Pulmonary artery endothelial cell (primary cell): ENCODE results near the gene KATNB1. TPM values are rescaled to one million over a fixed set of nuclear protein-coding genes. Genes with fewer than 3 reads are reported as not detected.

Experiments
- DNase-seq: peaks from one replicate; pipeline ENCODE4 v3.0.0-alpha.2; 2011; ENCODE audit warnings: low read depth, low spot score
- total RNA-seq: library from RNA; depleted of rRNA; stranded (reverse); fragments of >200 nt; gene quantifications from 2 replicates; pipeline ENCODE4 v1.2.3, GENCODE V29; 2014

KATNB1 gene
- total RNA-seq, 1 donor from 2014 or later: 25.4 TPM

DNA sequence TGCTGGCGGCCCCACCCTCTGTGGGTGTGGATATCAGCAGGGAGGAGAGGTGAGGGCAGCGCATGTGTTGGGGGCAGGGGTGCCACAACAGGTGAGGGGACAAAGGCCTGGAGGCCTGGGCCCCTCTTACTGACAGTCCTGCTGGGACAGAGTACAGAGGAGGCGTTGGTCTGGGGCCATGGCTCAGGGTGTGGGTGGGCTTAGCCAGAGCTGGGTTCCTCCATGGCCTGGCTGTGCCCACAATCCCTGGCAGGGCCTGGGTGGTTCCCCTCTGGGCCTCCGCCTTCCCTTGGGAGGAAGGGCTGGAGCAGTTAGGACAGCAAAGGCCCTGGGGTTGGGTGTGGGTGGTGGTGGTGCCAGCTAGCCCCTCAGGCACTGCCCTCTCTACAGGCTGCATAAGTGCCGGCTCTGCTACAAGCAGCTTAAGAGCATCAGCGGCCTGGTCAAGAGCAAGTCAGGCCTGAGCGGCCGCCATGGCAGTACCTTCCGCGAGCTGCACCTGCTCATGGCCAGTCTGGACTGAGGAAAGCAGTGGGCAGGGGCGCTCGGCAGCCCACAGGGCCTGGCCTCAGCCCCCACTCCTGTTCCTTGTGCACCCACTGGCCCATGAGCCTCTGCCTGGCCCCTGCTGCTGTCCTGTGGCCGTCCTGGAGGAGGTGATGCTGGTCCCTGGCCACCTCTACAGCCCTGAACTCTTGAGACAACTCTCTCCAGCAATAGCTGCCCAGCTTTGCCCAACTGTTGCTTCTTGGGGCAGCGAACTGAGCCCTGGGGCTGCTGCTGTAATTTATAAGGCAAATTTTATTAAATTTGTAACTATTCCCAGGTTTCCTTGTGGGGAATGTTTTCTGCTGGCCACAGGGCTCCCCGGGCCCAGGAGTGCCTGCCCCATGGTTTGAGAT lies 21.1 kb downstream of the KATNB1 start:
- DNase-seq: no peak

DNA sequence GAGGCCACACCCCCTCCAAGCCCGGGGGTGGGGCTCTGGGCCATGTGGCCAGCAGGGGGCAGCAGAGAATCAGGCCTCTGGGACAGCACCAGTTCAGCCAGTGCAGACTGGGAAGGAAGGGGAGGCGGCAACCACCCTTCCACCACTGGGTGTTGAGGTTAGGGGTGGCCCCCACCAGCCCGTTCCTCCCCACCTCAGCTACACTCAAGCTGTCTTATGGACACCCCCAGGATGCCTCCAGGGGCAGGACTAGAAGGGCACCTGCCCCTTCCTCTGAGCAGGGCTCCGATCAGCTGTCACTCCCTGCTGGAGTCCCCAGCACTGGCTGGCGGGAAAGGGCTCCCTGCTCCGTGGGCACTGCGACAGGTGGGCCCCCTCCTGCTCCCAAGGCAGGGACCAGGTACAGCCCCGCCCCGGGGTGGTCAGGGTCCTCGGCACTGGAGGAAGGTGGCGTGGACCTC lies 21.8 kb downstream of the KATNB1 start:
- DNase-seq: no peak

DNA sequence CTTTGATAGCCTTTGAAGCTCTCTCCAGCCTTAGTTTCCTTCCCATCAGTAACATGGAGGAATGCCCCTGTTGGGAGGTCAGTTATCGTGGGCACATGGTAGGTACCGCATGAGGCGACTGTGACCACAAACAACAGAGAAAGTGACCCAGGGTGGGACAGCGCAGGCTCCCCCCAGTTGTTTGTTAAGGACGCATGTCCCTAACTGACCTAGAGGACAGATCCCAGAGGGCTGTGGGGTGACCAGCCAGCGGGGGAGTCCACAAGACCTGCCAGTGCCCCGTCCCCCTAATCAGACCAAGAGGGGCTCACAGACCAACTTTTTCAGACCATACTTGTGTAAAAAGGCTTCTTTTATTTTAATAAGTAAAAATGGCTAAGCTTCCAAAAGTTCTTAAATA lies 22.3 kb downstream of the KATNB1 start:
- no peak for DNase-seq

DNA sequence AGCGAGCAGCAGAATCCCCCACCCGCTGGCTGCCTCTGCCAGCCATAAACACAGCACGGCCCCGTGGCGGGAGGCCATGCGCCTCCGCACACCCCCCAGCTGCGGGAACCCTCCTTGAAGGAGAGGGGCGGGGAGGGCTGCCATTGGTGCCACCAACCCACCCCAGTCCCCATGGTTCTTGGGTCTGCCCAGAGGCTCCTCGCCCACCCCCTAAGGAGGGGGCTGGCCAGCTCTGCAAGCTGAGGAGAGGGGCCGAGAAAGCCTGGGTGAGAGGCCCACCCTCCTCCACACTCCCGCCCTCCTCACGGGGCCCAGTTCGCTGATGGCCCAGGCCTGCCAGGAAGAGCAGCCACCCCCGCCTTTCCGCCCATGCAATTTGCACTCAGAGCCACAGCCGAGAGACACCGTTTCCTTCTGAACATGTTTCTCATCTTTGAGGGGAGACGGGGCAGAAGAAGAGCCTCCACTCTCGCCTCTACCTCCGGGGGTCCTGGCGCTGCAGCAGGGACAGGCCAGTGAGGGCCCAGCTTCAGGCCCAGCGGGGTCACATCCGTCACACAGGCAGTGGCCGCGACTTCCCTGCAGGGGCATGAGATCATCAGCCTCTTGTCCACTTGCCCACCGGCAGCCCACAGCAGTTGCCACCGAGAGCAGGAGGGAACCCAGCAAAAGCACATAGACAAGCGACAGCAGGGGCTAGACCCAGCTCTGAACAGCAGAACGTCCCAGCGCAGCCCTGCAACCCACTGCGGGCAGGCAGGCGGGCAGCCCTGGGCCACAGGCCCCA lies 23.0 kb downstream of the KATNB1 start:
- no peak for DNase-seq

DNA sequence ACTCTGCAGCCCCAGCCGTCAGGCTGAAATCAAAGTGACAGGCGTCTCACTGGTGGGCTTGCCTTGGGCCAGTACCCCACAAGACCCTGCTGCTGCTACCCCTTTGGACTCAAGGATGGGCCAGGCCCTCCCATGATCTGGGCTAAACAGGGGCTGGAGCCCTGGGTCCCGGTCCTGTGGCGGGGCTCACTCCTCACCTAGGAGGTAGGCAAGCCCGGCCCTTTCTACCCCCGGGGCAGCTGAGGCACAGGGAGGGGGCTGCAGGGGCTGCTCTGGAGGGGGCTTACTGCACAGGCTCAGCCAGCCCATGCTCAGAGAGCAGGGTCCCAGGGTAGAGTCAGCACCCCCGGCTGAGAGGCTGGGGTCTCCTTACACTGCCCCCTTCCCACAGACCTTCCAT lies 23.6 kb downstream of the KATNB1 start:
- DNase-seq: no peak

DNA sequence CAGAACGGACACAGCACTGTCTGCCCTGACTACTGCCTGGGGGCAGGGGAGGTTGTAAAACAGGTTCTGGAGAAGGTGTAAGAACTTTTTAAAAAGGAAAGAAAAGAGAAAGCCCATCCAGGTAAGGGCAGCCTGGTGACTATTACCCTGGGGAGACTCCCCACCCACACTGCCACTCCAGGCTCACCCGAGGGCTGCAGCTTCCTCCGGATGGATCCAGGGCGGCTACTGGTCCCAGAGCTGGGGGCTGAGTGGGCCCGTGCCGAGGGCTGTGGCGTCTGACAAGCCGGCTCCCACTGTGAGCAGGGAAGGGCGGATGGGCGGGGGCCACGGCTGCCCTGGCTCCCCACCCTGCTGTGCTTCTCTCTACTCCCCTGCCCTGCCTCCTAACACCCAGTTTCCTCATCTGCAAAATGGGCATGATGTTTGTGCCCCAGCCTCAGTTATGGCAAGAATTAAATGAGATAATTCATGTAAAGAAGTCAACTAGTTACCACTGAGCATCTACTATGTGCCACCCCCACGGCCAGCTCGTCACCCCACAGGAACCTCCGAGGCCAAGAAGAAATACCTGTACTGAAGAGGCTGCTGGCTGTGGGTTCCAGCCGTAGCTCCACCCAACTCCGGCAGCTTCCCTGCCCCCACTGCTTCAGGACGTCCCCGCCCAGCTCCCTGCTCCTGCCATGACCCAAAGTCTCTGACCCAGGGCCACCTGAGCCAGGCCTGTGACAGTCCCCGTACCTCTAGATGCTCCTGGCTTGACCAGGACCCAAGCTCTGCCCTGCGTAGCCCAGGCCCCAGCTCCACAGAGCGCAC lies 24.2 kb downstream of the KATNB1 start:
- DNase-seq: no peak

DNA sequence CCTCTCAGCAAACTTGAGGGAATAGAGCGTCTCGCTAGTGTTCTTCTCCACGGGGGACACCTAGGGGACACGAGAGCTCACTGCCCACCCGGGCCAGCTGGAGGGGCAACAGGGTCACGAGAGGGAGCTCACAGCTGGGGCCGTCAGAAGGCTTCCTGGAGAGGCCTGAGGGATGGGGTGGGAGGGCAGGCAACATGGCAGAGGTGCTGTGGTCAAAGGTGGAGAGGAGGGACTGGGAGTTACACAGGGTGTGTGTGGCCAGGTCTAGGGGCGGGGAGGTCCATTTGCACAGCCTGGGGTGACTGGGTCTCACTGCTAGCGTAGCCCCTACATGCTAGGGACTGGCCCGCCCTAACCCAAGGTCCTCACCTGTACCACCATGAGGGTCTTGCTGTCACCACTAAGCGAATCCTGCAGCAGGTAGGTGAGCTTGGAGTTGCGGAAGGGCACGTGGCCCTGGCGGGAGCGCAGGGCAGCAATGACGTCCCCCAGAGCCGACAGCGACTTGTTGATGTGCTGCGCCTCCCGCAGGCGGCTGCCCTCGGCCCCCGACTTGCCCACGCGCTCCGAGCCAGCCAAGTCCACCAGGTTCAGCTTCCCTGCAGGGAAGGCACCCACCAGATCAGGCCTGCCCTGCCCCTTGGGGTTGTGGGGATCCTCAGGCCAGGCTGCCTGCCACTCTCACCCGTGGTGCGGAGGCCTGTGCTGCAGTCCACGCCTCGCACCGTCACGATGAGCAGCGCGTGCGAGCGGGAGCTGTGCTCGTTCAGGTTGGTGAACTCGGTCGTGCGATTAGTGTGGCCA lies 25.0 kb downstream of the KATNB1 start:
- DNase-seq: no peak

DNA sequence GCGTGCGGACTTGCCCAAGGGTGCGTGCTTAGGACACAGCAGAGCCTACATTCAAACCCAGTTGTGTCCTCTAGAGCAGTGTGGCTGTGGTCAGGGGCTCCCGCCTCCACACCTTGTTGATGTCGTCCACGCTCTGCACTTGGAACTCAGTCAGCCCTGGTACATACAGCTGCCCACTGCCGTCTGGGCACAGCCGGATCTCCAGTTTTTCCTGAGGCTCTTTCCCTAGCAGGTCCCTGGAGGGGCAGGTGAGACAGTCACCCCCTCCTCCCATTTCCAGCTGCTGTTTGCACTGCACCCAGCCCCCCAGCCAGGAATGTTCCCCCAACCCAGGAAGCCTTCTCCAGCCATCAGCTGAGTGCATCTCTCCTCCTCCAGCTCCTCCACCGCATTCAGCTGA lies 25.7 kb downstream of the KATNB1 start:
- DNase-seq: no peak

DNA sequence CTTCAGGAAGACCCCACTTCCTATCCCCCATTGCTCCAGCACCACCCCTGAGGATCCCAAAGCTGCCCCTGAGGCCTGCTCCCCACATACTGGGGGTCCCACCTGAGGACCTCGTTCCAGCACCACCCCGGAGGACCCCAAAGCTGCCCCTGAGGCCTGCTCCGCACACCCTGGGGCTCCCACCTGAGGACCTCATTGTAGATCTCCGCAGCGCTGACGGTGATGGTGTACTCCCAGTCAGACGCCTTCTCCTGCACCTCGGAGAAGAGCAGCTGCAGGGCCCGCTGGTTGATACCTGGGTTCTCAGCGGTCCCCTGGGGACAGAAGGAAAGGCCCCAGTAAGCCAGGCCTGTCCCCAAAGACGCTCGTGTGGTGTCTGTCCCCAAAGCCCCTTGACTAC lies 26.4 kb downstream of the KATNB1 start:
- no peak for DNase-seq

DNA sequence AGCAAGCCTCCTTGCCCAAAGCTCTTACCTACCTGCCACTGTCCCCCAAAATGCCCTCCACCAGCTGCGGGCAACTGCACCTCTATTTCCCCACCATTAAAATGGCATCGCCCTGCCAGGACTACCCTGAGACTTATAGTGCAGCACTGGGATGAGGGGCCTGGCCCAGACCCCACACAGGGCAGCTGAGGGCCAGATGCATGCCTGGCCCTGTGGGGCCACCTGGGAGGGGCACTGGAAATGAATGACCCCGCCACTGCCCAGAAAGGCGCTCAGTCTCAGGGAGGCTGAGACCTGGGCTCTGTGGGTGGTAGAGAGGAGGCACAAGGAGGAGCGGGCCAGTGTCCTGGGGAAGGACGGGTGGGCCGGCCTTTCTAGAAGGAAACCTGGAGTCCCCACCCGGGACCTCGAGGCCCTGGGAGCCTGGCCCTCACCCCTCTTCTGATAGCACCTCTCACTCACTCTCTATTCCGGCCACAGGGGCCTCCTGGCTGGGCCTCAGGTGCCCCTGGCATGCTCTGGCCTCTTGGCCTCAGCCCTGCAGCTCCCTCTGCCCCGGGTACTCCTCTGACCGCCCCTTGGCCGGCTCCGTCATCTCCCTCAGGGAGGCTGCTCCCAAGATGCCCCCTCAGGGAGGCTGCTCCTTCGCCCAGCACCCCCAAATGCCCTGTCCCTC lies 26.9 kb downstream of the KATNB1 start:
- no peak for DNase-seq

DNA sequence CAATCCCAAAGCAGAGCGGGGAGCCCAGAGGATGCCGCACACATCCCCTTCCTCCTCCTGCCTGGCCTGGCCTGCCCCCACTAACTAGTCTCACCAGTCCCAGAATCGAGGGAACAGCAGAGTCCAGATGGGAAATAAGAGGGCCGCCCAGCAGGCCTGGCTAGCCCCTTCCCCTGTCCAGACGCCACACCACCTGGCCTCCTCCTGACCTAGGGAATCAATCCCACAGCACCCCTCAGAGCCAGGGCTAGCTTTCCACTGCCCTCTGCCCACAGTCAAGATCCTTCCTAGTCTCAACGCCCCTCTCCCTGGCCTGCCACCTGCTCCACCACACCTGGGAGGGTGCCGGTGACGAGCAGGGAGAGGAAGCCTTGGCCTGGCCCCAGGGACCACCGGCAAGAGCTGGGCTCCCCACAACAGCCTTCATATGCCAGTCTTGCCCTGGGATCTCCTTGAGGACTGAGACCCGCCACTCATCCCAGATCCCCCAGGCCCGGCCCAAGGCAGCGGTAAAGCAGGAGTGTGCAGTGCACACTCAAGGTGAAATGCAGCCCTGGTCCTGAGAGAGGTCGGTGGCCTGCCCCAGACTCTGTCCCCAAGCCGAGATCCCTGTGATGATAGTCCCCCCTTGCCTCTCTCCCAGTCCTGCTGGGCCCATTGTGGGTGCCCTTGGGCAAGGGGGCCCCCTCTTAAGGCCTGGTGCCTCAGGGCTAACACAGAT lies 27.9 kb downstream of the KATNB1 start:
- DNase-seq: no peak

DNA sequence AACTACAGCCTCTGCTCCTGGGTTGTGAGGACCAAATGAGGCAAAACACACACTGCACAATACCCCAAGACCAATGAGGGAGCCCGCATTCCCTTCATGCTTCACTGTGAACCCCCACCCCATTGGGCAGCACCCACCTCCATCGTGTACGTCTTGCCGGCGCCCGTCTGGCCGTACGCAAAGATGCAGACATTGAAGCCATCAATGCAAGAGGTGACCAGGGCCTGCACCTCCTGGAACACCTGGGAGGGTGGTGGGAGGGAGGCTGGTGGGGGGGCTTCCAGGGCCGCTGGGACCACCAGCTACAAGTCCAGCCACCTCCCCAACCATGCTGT lies 28.4 kb downstream of the KATNB1 start:
- DNase-seq: no peak

DNA sequence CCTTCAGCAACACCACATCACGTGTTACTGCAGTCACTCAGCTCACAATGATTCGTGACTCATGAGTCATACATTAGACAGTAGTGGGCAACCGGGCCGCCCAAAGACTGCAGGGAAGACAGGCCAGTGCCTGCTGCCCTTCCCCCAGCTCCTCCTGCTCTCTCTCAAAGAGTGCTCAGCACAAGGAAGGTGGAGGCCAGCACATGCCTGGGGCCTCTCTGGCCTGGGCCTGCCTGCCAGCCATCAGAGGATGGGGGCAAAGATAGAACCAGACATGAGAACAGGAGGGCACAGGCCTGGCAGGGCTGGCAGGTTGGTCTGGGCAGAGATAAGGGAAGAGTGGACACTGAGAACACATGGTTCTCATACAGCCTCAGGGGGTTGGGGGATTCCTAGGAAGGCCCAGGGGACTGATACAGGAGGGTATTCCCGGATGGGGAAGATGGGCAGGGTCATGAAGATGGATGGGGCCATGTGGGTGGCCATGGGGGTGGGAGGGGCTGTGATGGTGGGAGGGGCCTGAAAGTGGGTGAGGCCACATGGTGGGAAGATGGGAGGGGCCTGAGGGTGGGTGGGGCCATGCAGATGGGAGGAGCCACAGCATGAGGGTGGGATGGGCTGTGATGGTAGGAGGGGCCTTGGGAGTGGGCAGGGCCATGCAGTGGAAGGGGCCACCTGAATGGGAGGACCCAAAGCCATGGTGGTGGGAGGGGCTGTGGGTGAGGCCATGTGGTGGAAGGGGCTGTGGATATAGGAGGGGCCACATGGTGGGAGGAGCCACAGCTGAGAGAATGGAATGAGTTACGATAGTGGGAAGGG lies 29.0 kb downstream of the KATNB1 start:
- peak; percentile 33 for DNase-seq

DNA sequence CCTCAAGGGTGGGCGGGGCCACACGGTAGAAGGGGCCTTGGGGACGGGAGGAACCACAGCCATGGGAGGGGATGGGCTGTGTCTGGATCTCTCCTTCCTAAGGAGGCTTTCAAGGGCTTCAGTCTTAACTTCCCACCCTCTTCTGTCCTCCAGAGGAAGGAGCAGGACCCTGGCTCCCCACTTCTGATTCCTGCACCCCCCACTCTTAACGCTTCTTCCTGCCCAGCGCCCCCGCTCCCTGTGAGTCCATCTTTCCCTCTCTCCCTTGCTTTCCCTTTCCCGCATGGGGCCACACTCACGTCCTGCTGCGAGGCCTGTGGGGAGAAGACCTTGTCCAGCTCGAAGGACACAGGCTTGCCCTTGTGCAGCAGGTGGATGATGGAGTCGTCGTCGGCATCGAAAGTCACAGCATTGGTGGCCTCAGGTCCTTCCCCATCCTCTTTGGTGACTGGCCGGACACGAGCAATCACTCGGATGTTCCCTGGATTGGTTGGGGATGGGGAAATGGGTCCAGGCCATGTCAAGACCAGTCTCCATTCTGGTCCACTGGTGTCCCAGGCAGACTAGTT lies 29.7 kb downstream of the KATNB1 start:
- no peak for DNase-seq

DNA sequence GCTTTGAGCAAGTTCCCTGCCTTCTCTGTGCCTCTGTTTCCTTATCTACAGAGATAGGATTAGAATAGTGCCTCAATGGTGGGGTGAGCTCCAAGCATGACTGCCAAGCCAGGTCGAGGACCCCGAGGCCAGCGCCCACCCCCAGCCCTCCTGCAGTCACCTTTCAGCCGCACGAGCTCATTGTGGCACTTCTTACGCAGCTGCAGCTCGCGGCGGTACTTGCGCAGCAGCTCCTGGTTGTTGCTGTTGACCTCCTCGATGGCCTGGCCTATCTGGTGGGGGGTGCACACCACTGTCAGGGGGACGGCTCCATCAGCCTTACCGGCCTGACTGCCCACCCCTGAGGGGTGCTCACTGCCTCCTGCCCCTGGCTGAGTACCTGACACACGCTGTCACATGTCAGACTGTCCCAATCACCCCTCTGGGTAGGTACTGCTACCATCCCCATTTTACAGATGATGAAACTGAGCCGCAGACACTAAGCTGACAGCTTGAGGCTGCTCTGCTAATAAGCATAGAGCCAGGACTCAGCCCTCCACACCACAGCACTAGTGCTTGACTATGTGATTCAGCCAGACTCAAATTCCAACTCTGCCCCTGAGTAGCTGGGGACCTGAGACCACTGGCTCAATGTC lies 31.3 kb downstream of the KATNB1 start:
- no peak for DNase-seq

DNA sequence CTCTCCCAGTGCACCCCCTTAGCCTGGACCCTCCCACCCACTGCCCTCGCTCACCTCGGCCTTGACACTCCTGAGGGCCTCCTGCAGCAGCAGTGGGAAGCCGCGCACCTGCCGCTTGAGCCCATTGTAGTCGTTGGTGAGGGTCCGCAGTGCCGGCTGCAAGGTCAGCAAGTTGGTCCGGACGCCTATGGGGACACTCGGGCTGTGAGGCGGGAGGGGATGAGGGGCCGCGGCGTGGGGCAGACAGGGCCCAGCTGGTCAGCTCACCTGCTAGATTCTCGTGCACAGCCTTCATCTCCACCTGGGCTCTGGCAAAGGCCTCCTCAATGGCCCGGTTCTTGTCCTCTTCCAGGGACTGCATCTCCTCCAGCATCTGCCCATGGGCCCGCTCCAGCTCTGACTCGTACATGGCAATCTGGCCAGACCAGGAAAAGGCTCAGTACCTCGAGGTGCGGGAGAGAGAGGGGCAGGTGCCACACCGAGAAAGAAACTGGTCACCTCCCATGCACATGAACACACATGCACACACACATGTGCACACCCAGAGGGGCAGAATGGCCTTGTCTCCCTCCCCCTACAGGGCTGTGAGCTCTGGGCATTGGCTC lies 34.1 kb downstream of the KATNB1 start:
- no peak for DNase-seq

DNA sequence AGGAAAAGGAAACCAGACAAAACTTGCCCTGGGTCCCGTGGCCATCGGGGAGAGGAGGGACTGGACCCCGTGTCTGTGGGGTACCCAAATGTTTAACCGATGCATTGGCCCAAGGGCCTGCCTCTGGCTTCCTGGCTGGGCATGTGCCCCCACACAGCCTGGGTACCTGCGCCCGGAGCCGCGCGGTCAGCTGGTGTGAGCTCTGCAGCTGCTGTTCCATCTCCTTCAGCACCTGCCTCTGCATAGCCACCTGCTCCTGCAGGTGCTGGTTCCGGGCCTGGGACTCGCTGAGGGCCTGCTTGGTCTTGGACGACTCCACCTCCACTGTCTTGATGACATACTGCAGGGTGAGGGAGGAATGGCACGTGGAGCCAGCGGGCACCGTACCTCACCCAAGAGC lies 34.8 kb downstream of the KATNB1 start:
- no peak for DNase-seq
